HepG2 (cell line): ENCODE measurements around the gene FANCD2OS. TPM values are rescaled to one million over a fixed set of nuclear protein-coding genes. Genes with fewer than 3 reads are reported as not detected.
A peak's percentile ranks its signal among the peaks of the same experiment; 100 is the strongest.

ENCODE experiments used
- EP300 ChIP-seq, 3 experiments: sonication (generic) in 1 of 3; formaldehyde crosslinking in 1 of 3; IDR thresholded peaks; 2 replicates each; pipeline versions ENCODE4 v1.5.1 to v1.6.1; 2011 to 2020; ENCODE audit warnings: low read depth in 2 of 3, low read length in 2 of 3, borderline replicate concordance in 1 of 3, improper control_type of control experiment in 1 of 3, mild to moderate bottlenecking in 1 of 3, missing genetic modification reagents in 1 of 3, moderate library complexity in 1 of 3
- GATA4 ChIP-seq: sonication (generic); IDR thresholded peaks from 2 replicates; pipeline ENCODE4 v1.6.1; 2016; ENCODE audit warnings: antibody characterized with exemption, low read depth, borderline replicate concordance
- HES4 ChIP-seq: sonication (generic); formaldehyde crosslinking; IDR thresholded peaks from 2 replicates; pipeline ENCODE4 v1.9.0; 2021; ENCODE audit warnings: mild to moderate bottlenecking, missing genetic modification reagents, borderline replicate concordance
- PAWR ChIP-seq: sonication (generic); formaldehyde crosslinking; IDR thresholded peaks from 2 replicates; pipeline ENCODE4 v1.4.0; 2020; ENCODE audit warnings: missing genetic modification reagents, mild to moderate bottlenecking, borderline replicate concordance
- PAX8 ChIP-seq: sonication (generic); formaldehyde crosslinking; IDR thresholded peaks from 2 replicates; pipeline ENCODE4 v1.8.0; 2022; ENCODE audit warnings: mild to moderate bottlenecking, missing genetic modification reagents, borderline replicate concordance
- PITX1 ChIP-seq: sonication (generic); formaldehyde crosslinking; IDR thresholded peaks from 2 replicates; pipeline ENCODE4 v1.5.1; 2020; ENCODE audit warnings: mild to moderate bottlenecking, missing genetic modification reagents
- RBM22 ChIP-seq: fragments of 200-400 bp; formaldehyde crosslinking; optimal IDR thresholded peaks from 2 replicates; pipeline ENCODE3; 2017; ENCODE audit warnings: mild to moderate bottlenecking, low read length, moderate library complexity
- RBM39 ChIP-seq: fragments of 200-400 bp; formaldehyde crosslinking; IDR thresholded peaks from one replicate; pipeline ENCODE4 v1.6.1; 2018; ENCODE audit warnings: antibody characterized with exemption, mild to moderate bottlenecking, low read depth, low read length; ENCODE audit not compliant: poor library complexity, severe bottlenecking
- RORA ChIP-seq: sonication (generic); formaldehyde crosslinking; IDR thresholded peaks from 2 replicates; pipeline ENCODE4 v1.5.0; 2020; ENCODE audit warnings: mild to moderate bottlenecking, missing genetic modification reagents, moderate library complexity
- SPEN ChIP-seq: sonication (generic); formaldehyde crosslinking; IDR thresholded peaks from 2 replicates; pipeline ENCODE4 v1.5.1; 2020; ENCODE audit warnings: low read depth, mild to moderate bottlenecking, missing genetic modification reagents
- ZBTB7B ChIP-seq: sonication (generic); formaldehyde crosslinking; IDR thresholded peaks from 2 replicates; pipeline ENCODE4 v1.4.0; 2020; ENCODE audit warnings: missing genetic modification reagents
- ZNF724P ChIP-seq: sonication (generic); formaldehyde crosslinking; IDR thresholded peaks from 2 replicates; pipeline ENCODE4 v1.8.0; 2022; ENCODE audit warnings: missing genetic modification reagents, borderline replicate concordance
- polyA plus RNA-seq, 8 experiments: library from polyadenylated mRNA; depleted of rRNA in 3 of 8; stranded (reverse) in 7 of 8; unstranded in 1 of 8; fragments of >200 nt; fragmentation: Illumina TruSeq in 4 of 8; extraction: Trizol in 4 of 8; gene quantifications; 2 replicates each; pipeline versions ENCODE4 v1.2.1 to v1.2.3, GENCODE V29; 2011 to 2016; ENCODE audit warnings: low read depth in 4 of 8, missing spikeins in 1 of 8, mixed read lengths in 1 of 8; ENCODE audit not compliant: insufficient read depth in 1 of 8
- total RNA-seq, 5 experiments: library from RNA; depleted of rRNA; stranded (reverse); fragments of >200 nt; fragmentation: Illumina TruSeq; extraction: Trizol; gene quantifications; 2 replicates each; pipeline ENCODE4 v1.2.3, GENCODE V29; 2016; ENCODE audit warnings: low read depth in 1 of 5
- TF ChIP-seq, protein P1 (sequence below): sonication (generic); formaldehyde crosslinking; IDR thresholded peaks from 2 replicates; pipeline ENCODE4 v1.5.0; 2020; ENCODE audit warnings: missing genetic modification reagents, mild to moderate bottlenecking, borderline replicate concordance
- TF ChIP-seq, protein P2 (sequence below): sonication (generic); formaldehyde crosslinking; IDR thresholded peaks from 2 replicates; pipeline ENCODE4 v1.5.0; 2020; ENCODE audit warnings: missing genetic modification reagents
- TF ChIP-seq, protein P3 (sequence below): sonication (generic); formaldehyde crosslinking; IDR thresholded peaks from 2 replicates; pipeline ENCODE4 v1.4.0; 2020; ENCODE audit warnings: missing genetic modification reagents
- TF ChIP-seq, protein P4 (sequence below): sonication (generic); formaldehyde crosslinking; IDR thresholded peaks from 2 replicates; pipeline ENCODE4 v1.4.0; 2020; ENCODE audit warnings: mild to moderate bottlenecking, low read depth, missing genetic modification reagents
- TF ChIP-seq, protein P5 (sequence below): IDR thresholded peaks from 2 replicates; pipeline ENCODE4 v1.6.1; 2016; ENCODE audit warnings: low read depth
- TF ChIP-seq, protein P6 (sequence below): sonication (generic); formaldehyde crosslinking; IDR thresholded peaks from 2 replicates; pipeline ENCODE4 v1.8.1; 2023; ENCODE audit warnings: mild to moderate bottlenecking, missing genetic modification reagents, borderline replicate concordance

Gene FANCD2OS
- total and polyA plus RNA-seq, 2 of the 13 experiments (the other 11 are each of a cell fraction or from before 2014, with no cell fraction given) = not detected

DNA sequence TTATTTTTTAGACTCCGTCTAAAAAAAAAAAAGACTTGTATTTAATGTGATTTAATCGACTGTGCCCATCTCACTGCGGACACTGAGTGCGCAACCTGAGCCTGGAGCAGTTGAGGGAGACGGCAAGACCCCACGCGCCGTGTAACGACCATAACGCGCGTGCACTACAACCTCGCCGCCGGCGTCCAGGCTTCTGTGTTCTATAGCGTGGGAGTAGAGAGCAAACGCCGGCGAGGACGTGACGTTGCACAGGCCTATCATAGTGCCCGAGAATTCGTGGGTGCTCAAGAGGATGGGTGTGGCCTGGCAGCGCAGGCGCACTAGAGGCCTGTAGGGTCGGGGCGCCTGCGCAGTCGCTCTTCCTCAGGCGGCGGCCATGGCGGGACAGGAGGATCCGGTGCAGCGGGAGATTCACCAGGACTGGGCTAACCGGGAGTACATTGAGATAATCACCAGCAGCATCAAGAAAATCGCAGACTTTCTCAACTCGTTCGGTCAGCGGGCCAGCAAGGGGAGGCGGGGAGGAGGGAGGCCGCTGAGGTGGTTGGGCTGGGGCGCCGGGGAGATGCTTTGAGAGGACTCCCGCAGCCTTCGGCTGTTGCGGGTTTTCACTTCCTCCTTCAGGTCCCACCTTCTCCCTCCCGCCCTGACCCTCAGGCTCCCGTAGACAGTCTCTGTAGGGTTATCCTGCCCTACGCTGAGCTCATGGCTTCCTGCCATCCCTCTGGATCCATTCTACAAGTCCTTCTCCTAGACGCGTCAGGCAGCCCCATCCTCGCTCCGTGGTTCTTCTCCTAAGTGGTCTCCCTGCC, 7.5 kb upstream of the FANCD2OS start, which contains the start of gene BRK1 (continued):
- TF ChIP-seq, protein P1, sequence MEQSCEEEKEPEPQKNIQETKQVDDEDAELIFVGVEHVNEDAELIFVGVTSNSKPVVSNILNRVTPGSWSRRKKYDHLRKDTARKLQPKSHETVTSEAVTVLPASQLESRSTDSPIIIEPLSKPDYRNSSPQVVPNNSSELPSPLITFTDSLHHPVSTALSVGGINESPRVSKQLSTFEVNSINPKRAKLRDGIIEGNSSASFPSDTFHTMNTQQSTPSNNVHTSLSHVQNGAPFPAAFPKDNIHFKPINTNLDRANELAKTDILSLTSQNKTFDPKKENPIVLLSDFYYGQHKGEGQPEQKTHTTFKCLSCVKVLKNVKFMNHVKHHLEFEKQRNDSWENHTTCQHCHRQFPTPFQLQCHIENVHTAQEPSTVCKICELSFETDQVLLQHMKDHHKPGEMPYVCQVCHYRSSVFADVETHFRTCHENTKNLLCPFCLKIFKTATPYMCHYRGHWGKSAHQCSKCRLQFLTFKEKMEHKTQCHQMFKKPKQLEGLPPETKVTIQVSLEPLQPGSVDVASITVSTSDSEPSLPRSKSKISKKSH (CRISPR knock-in tag) = no peak
- TF ChIP-seq, protein P2, sequence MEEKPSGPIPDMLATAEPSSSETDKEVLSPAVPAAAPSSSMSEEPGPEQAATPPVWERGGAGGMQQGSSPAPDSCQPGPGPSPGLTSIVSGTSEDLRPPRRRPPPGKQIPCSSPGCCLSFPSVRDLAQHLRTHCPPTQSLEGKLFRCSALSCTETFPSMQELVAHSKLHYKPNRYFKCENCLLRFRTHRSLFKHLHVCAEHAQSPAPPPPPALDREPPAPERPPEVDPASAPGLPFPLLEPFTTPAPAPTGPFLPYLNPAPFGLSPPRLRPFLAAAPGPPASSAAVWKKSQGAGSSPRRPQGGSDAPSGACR (CRISPR knock-in tag) = 0 out of 2 replicates have a peak, but pooled peaks have one; percentile 64
- no peak for TF ChIP-seq EP300 (IDR thresholded peaks at IDR 0.05; ENCODE audit: low read depth in 2 of 2, low read length in 2 of 2)
- TF ChIP-seq EP300 (CRISPR knock-in tag; IDR thresholded peaks at IDR 0.05; ENCODE audit: borderline replicate concordance) = no peak
- TF ChIP-seq RBM22 = no peak
- peak; percentile 79 for TF ChIP-seq SPEN (CRISPR knock-in tag)
- TF ChIP-seq GATA4 = peak; percentile 76; the same call in 1 of the 2 replicates
- TF ChIP-seq, protein P3, sequence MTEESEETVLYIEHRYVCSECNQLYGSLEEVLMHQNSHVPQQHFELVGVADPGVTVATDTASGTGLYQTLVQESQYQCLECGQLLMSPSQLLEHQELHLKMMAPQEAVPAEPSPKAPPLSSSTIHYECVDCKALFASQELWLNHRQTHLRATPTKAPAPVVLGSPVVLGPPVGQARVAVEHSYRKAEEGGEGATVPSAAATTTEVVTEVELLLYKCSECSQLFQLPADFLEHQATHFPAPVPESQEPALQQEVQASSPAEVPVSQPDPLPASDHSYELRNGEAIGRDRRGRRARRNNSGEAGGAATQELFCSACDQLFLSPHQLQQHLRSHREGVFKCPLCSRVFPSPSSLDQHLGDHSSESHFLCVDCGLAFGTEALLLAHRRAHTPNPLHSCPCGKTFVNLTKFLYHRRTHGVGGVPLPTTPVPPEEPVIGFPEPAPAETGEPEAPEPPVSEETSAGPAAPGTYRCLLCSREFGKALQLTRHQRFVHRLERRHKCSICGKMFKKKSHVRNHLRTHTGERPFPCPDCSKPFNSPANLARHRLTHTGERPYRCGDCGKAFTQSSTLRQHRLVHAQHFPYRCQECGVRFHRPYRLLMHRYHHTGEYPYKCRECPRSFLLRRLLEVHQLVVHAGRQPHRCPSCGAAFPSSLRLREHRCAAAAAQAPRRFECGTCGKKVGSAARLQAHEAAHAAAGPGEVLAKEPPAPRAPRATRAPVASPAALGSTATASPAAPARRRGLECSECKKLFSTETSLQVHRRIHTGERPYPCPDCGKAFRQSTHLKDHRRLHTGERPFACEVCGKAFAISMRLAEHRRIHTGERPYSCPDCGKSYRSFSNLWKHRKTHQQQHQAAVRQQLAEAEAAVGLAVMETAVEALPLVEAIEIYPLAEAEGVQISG = peak; percentile 73
- TF ChIP-seq PAWR (CRISPR knock-in tag) = no peak
- TF ChIP-seq RORA = no peak
- TF ChIP-seq, protein P4, sequence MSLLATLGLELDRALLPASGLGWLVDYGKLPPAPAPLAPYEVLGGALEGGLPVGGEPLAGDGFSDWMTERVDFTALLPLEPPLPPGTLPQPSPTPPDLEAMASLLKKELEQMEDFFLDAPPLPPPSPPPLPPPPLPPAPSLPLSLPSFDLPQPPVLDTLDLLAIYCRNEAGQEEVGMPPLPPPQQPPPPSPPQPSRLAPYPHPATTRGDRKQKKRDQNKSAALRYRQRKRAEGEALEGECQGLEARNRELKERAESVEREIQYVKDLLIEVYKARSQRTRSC (CRISPR knock-in tag) = no peak
- TF ChIP-seq RBM39 = peak; percentile 83
- TF ChIP-seq, protein P5, sequence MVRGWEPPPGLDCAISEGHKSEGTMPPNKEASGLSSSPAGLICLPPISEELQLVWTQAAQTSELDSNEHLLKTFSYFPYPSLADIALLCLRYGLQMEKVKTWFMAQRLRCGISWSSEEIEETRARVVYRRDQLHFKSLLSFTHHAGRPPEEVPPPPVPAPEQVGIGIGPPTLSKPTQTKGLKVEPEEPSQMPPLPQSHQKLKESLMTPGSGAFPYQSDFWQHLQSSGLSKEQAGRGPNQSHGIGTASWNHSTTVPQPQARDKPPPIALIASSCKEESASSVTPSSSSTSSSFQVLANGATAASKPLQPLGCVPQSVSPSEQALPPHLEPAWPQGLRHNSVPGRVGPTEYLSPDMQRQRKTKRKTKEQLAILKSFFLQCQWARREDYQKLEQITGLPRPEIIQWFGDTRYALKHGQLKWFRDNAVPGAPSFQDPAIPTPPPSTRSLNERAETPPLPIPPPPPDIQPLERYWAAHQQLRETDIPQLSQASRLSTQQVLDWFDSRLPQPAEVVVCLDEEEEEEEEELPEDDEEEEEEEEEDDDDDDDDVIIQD (CRISPR knock-in tag) = no peak
- TF ChIP-seq HES4 (CRISPR knock-in tag) = peak; percentile 84; the same call in 1 of the 2 replicates
- TF ChIP-seq ZNF724P = no peak
- TF ChIP-seq ZBTB7B (CRISPR knock-in tag) = no peak
- TF ChIP-seq PAX8 (CRISPR knock-in tag) = no peak
- TF ChIP-seq, protein P6, sequence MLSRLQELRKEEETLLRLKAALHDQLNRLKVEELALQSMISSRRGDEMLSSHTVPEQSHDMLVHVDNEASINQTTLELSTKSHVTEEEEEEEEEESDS (CRISPR knock-in tag) = no peak
- no peak for TF ChIP-seq PITX1 (CRISPR knock-in tag)
